ENCODE data around the gene IL12B.
"Not testable (repeated sequence)": the region's sequence is repeated elsewhere in the genome, so short reads cannot be mapped to it uniquely, and the experiment has no call there.

The IL12B gene

DNA sequence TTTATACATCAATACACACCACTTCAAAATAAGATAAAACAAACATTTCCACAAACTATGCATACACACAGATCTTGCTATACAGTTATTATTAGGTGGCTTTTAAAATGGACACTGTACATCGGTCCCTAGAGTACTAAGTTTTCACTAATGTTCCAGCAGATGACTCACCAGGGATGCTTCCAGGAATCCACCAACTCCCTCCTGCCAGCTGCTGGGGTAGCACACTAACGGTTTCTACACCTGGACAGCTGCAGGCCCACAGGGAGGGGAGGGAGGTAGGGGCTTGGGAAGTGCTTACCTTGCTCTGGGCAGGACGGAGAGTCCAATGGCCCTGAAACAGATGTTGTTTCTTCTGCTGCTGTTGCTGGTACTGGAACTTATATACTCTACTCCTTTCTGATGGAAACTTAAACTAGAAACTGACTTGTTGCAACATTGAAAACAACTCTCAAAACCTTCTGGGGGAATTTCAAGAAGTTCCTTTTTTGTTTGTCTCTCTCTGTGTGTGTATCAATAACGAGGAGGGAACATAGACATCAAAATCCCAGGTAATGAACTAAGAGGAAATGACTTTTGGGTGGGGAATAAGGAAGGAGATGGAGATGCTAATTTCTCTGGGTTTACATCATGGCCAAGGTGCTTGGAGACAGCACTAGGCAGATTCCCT is at the start of gene IL12B:
Gene IL12B (minus strand): TSS at position 357 of the 670 bp plus-strand sequence. CDS start 3,705 bp downstream, outside the sequence.
- H3K9me3 Mint-ChIP-seq (ENCODE audit: low read depth): no peaks in the 10 kb centered on the region
- H3K27ac Mint-ChIP-seq: no peak within 1 kb of the TSS
- H3K27me3 Mint-ChIP-seq: peaks cover 9% of the 10 kb centered on the region
- peaks cover 9% of the 10 kb centered on the region for H3K4me1 Mint-ChIP-seq (ENCODE audit: low read depth)
- peak within 1 kb of the TSS; percentile 60 for H3K4me3 Mint-ChIP-seq
- no peaks in the 10 kb centered on the region for H3K36me3 Mint-ChIP-seq

DNA sequence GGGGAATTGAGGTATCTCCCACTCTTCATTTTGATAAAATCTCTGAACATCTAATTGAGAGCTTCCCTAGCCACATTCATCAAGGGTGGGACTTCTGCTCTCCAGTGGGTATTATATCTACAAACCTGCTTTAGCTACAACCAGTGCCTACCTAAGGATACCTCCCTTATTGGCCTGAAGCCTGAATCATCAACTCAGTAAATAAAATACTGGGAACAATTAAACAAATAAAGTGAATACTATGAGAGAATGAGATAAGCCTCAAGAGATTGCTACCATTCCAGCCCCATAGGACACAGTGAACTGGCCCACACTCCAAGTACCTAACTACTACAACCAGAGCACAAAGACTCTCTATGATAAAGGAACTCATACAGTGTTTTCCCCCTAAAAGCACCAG is 47.4 kb upstream of the IL12B start:
- peaks cover 10% of the 10 kb centered on the region for H3K36me3 Mint-ChIP-seq
- no peak overlapping the region for H3K27ac Mint-ChIP-seq

DNA sequence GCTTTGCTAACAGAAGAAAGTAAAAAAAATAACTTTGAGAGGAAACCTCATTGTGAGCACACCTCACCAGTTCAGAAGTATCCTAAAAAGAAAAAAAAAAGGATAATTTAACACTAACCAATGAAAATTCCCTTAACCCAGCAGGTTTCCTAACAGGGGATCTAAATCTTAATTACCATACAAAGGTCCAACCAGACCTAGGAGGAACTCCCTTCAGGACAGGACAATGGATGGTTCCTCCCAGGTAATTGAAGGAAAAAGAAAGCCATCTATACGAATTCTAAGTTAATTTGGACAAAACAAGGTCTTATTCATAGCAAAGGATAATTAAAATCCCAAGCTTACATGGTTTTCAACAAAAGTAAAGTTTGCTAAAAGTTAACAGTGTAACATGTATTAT is 37.6 kb upstream of the IL12B start:
- H3K9me3 Mint-ChIP-seq (ENCODE audit: low read depth); H3K36me3 Mint-ChIP-seq; H3K27ac Mint-ChIP-seq; H3K27me3 Mint-ChIP-seq; H3K4me3 Mint-ChIP-seq; H3K4me1 Mint-ChIP-seq (ENCODE audit: low read depth): not testable (repeated sequence)

More for the DNA sequence above, 47.4 kb upstream of the IL12B start:
- no peak overlapping the region for H3K4me3 Mint-ChIP-seq
- no peaks in the 10 kb centered on the region for H3K4me1 Mint-ChIP-seq (ENCODE audit: low read depth)
- peaks cover 26% of the 10 kb centered on the region for H3K9me3 Mint-ChIP-seq (ENCODE audit: low read depth)
- no peaks in the 10 kb centered on the region for H3K27me3 Mint-ChIP-seq

DNA sequence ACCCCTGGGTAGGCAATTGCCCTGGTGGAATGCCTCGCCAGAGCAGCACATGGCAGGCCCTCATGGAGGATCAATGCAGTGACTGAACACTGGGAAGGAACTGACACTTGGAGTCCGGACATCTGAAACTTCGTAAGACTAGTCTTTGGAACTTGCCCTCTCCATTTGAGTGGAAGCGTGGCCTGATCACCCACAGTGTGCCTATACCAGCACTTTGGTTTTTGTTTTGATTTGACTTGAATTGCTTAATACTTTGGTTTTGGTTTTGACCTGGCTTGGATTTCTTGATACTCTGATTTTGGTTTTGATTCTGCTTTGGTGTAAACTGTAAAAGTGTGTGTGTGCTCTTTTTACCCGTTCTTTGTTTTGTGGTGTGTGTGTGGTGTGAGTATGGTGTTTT is 36.5 kb upstream of the IL12B start:
- H3K4me3 Mint-ChIP-seq; H3K36me3 Mint-ChIP-seq; H3K27ac Mint-ChIP-seq; H3K27me3 Mint-ChIP-seq; H3K9me3 Mint-ChIP-seq (ENCODE audit: low read depth); H3K4me1 Mint-ChIP-seq (ENCODE audit: low read depth): not testable (repeated sequence)

DNA sequence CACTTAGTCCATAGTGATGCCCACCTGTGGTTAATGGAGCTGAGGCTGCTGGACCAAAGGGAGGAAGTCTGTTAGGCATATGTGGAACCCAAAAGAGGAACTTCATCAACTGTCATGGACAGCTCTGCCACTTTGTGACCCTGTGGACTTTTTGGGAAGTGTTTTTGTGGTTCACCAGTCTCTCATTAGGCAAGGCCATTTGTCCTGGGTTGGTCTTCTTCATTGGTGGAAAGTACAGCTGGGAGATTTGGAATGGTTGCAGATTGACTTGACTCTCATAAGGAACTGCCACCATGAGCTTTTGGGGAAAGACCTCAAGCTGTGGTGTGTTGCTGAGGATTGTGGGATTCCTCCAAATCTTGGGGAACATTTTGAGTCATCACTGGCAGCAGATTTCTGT is 31.9 kb upstream of the IL12B start:
- no peak overlapping the region for H3K4me3 Mint-ChIP-seq
- peaks cover under 1% of the 10 kb centered on the region for H3K36me3 Mint-ChIP-seq
- peaks cover 3% of the 10 kb centered on the region for H3K9me3 Mint-ChIP-seq (ENCODE audit: low read depth)
- H3K27me3 Mint-ChIP-seq: no peaks in the 10 kb centered on the region
- H3K27ac Mint-ChIP-seq: no peak overlapping the region
- H3K4me1 Mint-ChIP-seq (ENCODE audit: low read depth): peaks cover 5% of the 10 kb centered on the region

DNA sequence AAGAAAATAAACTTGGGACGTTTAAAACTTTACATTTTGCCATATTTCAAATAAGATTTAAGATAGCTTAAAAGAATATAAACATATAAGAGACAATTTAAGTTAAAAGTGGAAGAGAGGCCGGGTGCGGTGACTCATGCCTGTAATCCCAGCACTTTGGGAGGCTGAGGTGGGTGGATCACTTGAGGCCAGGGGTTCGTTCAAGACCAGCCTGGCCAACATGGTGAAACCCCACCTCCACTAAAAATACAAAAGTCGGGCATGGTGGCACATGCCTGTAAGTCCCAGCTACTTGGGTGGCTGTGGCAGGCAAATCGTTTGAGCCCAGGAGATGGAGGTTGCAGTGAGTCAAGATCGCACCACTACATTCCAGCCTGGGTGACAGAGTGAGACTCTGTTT is 29.6 kb upstream of the IL12B start:
- H3K4me1 Mint-ChIP-seq (ENCODE audit: low read depth); H3K36me3 Mint-ChIP-seq; H3K4me3 Mint-ChIP-seq; H3K27me3 Mint-ChIP-seq; H3K9me3 Mint-ChIP-seq (ENCODE audit: low read depth); H3K27ac Mint-ChIP-seq: not testable (repeated sequence)

DNA sequence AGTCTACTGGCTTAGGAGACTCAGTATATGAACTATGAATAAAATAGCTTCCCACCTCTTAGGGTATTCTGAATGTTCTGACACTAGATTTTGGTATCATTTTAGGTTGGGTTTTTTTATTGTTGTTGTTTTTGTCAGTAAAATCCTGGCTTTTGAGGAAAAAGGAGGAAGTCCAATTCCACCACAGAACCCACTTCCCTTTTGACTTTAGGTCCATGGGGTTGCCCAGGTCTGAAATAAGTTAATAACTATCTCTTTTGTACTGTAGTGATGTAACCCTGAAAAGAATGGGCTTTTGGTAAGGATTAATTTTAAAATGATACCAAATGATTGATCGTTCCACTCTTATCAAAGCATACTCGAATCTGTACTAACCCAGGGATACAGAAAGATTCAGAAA is 29.1 kb upstream of the IL12B start:
- Mint-ChIP-seq H3K27me3 (peaks cover 3% of the 10 kb centered on the region), H3K9me3 (ENCODE audit: low read depth) (no peaks in the 10 kb centered on the region), H3K36me3 (no peaks in the 10 kb centered on the region), H3K27ac (no peak overlapping the region), H3K4me1 (ENCODE audit: low read depth) (peaks cover 5% of the 10 kb centered on the region), H3K4me3 (no peak overlapping the region)

DNA sequence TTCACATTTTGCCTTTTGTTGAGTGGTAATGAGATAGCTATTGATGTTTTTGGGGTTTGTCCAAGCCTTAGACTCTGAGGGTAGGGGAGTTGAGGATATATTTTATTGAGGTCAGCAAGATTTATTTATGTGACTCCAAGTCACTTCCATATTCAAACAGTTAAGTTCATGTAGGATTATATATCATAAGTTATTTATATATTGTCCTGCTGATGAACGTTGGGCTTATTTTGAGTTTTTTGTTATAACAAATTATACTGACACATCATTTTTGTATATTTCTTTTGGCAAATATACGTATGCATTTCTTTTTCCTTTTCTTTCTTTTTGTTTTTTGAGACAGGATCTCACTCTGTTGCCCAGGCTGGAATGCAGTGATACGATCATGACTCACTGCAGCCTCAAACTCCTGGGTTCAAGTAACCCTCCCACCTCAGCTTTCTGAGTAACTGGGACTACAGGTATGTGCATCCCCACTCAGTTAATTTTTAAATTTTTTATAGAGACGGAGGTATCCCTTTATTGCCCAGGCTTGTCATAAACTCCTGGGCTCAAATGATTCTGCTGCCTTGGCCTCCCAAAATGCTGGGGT is 23.5 kb upstream of the IL12B start:
- no peak overlapping the region for H3K27ac Mint-ChIP-seq
- peaks cover 3% of the 10 kb centered on the region for H3K27me3 Mint-ChIP-seq
- H3K4me1 Mint-ChIP-seq (ENCODE audit: low read depth): no peaks in the 10 kb centered on the region
- H3K36me3 Mint-ChIP-seq: no peaks in the 10 kb centered on the region
- no peaks in the 10 kb centered on the region for H3K9me3 Mint-ChIP-seq (ENCODE audit: low read depth)
- no peak overlapping the region for H3K4me3 Mint-ChIP-seq

DNA sequence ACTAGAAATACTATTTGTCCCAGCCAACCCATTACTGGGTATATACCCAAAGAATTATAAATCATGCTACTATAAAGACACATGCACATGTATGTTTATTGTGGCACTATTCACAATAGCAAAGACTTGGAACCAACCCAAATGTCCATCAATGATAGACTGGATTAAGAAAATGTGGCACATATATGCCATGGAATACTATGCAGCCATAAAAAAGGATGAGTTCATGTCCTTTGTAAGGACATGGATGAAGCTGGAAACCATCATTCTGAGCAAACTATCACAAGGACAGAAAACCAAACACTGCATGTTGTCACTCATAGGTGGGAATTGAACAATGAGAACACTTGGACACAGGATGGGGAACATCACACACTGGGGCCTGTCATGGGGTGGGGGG is 20.4 kb upstream of the IL12B start:
- H3K36me3 Mint-ChIP-seq; H3K9me3 Mint-ChIP-seq (ENCODE audit: low read depth); H3K27ac Mint-ChIP-seq; H3K27me3 Mint-ChIP-seq; H3K4me3 Mint-ChIP-seq; H3K4me1 Mint-ChIP-seq (ENCODE audit: low read depth): not testable (repeated sequence)

DNA sequence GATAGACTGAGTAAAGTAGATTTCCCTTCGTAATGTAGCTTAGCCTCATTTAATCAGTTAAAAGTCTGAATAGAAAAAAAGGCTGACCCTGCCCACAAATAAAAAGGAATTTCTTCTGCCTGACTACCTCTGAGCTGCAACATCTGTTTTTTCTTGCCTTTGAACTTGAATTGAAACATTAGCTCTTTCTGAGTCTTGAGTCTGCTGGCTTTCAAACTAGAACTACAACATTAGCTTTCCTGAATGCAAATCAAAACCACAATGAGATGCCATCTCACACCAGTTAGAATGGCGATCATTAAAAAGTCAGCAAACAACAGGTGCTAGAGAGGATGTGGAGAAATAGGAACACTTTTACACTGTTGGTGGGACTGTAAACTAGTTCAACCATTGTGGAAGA is 19.9 kb upstream of the IL12B start:
- H3K27ac Mint-ChIP-seq; H3K27me3 Mint-ChIP-seq; H3K9me3 Mint-ChIP-seq (ENCODE audit: low read depth); H3K4me1 Mint-ChIP-seq (ENCODE audit: low read depth); H3K4me3 Mint-ChIP-seq; H3K36me3 Mint-ChIP-seq: not testable (repeated sequence)

DNA sequence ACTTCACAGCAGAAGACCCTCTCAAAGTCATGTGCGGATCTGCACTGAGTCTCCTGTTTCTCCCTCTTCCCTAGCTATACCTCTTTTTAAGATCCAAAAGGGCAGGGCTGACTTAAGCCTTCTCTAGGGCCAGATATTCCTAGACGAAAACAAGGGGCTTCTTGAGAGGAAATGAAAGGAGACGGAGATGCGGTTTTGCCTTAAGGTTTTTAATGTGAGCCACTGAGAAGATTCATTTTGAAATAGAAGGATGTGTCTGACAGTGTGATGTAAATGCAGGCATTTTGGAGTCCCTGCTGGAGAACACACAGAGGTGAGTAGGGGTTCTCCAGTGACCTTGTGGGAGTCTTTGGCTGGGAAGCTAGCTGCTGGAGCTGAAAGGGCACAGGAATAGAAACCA is 15.6 kb upstream of the IL12B start:
- peaks cover 5% of the 10 kb centered on the region for H3K9me3 Mint-ChIP-seq (ENCODE audit: low read depth)
- H3K27ac Mint-ChIP-seq: no peak overlapping the region
- no peaks in the 10 kb centered on the region for H3K27me3 Mint-ChIP-seq
- peaks cover 3% of the 10 kb centered on the region for H3K36me3 Mint-ChIP-seq
- peaks cover 18% of the 10 kb centered on the region for H3K4me1 Mint-ChIP-seq (ENCODE audit: low read depth)
- no peak overlapping the region for H3K4me3 Mint-ChIP-seq

DNA sequence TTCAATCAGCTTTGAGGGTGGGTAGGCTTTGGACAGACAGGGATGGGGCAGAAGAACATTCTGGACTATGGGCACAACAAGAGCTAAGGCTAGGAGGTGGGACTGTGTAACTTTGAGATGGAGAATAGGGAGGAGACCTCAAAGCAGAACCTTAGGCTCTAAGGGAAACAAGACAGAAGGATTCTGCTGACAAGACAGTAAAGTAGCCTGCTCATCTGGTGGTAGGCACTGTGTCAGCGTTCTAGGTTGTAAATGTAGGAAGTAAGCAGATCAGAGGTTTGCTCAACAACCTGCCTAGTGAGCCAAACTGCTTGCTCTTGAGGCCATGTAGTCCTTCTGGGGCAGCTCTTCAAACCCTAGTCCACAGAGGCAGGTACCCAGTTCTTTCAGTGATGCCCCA is 15.0 kb upstream of the IL12B start:
- no peak overlapping the region for H3K27ac Mint-ChIP-seq
- no peak overlapping the region for H3K4me3 Mint-ChIP-seq
- H3K4me1 Mint-ChIP-seq (ENCODE audit: low read depth): peaks cover 23% of the 10 kb centered on the region
- H3K9me3 Mint-ChIP-seq (ENCODE audit: low read depth): peaks cover 5% of the 10 kb centered on the region
- no peaks in the 10 kb centered on the region for H3K27me3 Mint-ChIP-seq
- peaks cover 3% of the 10 kb centered on the region for H3K36me3 Mint-ChIP-seq

DNA sequence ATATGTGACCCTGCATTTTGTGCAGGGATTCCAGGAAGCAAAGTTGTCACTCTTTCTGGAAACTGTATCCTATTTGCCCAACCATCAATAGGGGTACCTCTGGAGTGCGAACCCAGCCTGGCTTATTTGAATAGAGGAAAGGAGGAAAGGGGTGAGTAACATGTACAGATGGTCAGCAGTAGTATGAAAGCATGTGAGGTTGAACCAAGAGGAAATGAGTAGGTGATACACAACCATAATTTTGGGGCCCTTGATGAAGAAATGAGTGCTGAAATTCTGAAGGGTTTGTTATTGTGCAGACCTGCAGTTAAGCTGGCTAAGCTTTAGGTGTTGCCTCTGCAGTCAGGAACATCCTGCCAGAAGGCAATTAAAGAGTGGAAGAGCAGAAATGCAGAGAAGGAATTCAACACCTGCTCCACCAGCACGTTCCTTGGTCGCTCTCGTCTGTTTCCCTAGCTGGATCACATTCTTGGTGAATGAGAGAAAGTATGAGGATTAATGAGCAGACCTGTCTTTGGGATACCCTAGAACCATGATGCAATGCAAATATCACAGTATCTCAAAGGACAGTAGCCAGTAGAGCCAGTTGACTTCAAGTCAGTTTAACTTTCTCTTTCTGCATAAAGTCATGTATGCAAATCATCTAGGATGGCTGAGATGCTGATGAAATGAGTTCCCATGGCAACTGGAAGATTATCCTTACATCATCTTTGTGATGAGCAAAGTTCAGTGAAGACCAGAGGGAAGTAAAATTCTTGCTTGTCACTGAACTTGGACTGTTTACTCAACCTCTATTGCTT is 13.2 kb upstream of the IL12B start:
- H3K27me3 Mint-ChIP-seq: no peaks in the 10 kb centered on the region
- H3K4me1 Mint-ChIP-seq (ENCODE audit: low read depth): peaks cover 29% of the 10 kb centered on the region
- peaks cover 3% of the 10 kb centered on the region for H3K36me3 Mint-ChIP-seq
- H3K27ac Mint-ChIP-seq: no peak overlapping the region
- H3K4me3 Mint-ChIP-seq: no peak overlapping the region
- H3K9me3 Mint-ChIP-seq (ENCODE audit: low read depth): peaks cover 5% of the 10 kb centered on the region

DNA sequence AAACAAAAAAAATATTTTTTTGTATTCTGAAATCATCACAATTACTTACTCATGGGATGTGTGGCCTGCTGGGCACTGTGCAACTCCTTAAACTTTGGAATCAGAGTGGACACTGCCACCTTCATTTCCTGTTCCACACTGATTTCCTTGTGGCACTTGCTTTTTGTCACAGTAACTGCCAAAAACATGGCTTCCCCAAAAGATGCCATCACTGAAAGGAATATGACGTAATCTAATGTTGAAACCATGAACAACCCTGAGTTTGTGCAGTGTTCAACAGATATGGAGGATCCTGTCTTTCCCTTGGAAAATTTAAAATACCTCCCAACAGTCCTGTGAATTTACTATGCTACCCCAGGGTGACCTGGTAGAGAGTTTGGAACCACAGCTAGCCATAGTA is 12.6 kb upstream of the IL12B start:
- Mint-ChIP-seq H3K4me3 (no peak overlapping the region), H3K9me3 (ENCODE audit: low read depth) (peaks cover 5% of the 10 kb centered on the region), H3K27ac (no peak overlapping the region), H3K4me1 (ENCODE audit: low read depth) (peaks cover 36% of the 10 kb centered on the region), H3K36me3 (peaks cover 3% of the 10 kb centered on the region), H3K27me3 (no peaks in the 10 kb centered on the region)

DNA sequence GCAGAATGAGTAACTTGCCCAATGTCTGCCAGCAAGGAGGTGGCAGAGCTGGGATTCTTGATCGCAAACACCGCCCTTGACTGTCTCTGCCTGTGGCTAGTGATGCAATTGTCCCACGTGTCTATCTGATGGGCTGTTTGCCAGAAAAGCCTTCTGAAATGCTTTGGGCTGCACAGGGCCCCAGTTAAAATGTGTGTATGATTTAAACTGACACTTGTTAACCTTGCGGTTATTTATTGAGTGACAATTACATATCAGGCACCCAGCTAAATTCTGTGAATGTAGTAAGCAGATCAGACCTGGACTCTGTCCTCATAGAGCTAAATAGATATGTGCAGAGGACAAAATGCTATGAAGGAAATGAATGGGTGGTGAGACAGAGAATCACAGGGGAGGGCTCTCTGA is 11.6 kb upstream of the IL12B start:
- no peak overlapping the region for H3K4me3 Mint-ChIP-seq
- peaks cover 3% of the 10 kb centered on the region for H3K36me3 Mint-ChIP-seq
- peaks cover 45% of the 10 kb centered on the region for H3K4me1 Mint-ChIP-seq (ENCODE audit: low read depth)
- H3K9me3 Mint-ChIP-seq (ENCODE audit: low read depth): peaks cover 5% of the 10 kb centered on the region
- H3K27me3 Mint-ChIP-seq: no peaks in the 10 kb centered on the region
- H3K27ac Mint-ChIP-seq: peak overlapping the region; percentile 55
